GM12873 (cell line): ENCODE measurements around the gene TENM4.

Experiments
- CTCF ChIP-seq: IDR thresholded peaks from 2 replicates; pipeline ENCODE4 v1.5.1; 2012; ENCODE audit warnings: low read depth, mild to moderate bottlenecking, moderate library complexity, low read length, control low read depth; ENCODE audit not compliant: insufficient read depth; ENCODE audit errors: missing control alignments

The TENM4 gene

GRCh38 chr11:79363861-79364378 lies 76.9 kb downstream of the TENM4 start:
- TF ChIP-seq CTCF: no peak

DNA sequence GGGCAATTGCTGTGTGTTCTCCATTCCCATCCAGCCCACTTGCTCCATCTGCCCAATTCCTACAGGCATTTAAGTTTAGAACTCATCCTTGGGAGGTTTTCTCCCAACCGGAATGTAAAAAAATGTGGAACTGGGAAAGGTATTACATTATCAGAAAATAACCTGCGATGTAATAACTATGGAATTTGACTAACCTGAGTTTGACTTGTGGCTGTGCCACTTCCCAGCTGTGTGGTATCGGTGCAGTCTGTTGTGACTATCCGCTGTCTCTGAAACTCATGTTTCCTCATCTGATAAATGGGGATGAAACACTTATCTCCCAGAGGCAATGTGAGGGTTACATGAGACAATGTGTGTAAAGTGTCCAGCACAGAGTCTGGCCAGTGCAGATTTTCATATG lies 77.6 kb downstream of the TENM4 start:
- no peak for TF ChIP-seq CTCF

GRCh38 chr11:79362821-79363220 lies 78.0 kb downstream of the TENM4 start:
- no peak for TF ChIP-seq CTCF

GRCh38 chr11:79362206-79362757 lies 78.5 kb downstream of the TENM4 start:
- TF ChIP-seq CTCF: no peak

DNA sequence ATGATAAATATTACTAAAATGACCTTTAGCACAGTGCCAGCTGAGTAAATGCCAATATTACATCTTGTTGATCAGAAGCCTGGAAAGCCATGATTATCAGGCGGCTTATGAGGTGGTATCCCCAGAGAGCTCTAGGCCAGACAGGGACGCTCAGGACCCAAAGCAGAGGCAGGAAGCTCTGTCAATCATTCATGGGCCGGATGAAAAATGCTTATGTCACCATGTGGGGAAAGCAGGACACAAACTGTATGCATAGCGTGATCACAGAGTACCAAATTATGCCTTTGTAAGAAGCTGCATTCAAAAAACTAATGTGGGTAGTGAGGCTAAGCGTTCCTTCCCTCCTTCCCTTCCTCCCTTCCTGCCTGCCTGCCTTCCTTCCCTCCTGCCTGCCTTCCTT lies 82.6 kb downstream of the TENM4 start:
- TF ChIP-seq CTCF: no peak

- TF ChIP-seq CTCF: no peak
Observed at GRCh38 chr11:79353706-79354105, 87.1 kb downstream of the TENM4 start.

- TF ChIP-seq CTCF: no peak
Observed at GRCh38 chr11:79352349-79352703, 88.5 kb downstream of the TENM4 start.
